SU-DHL-6 (cell line): ENCODE measurements around the gene PCOLCE2.

ENCODE experiments used
- CTCF ChIP-seq: fragments of 200-600 bp; sonication (generic); IDR thresholded peaks from one replicate; pipeline ENCODE4 v1.5.1; 2017; ENCODE audit warnings: antibody characterized with exemption, mild to moderate bottlenecking, low read length, moderate library complexity; ENCODE audit not compliant: insufficient read depth, poor library complexity, severe bottlenecking
- EZH2phosphoT487 ChIP-seq: fragments of 200-600 bp; sonication (generic), shearing (Covaris generic); conservative IDR thresholded peaks from 2 replicates; pipeline ENCODE4 v1.6.1; 2018; ENCODE audit warnings: mild to moderate bottlenecking, antibody characterized with exemption, low read length, moderate library complexity, mixed read lengths

- TF ChIP-seq CTCF: no peak
- no peak for TF ChIP-seq EZH2phosphoT487
These were observed 24.7 kb downstream of the PCOLCE2 start for GRCh38 chr3:142863930-142864920.
